B cell (primary cell): ENCODE measurements around the gene CHFR. TPM values are rescaled to one million over a fixed set of nuclear protein-coding genes. Genes with fewer than 3 reads are reported as not detected.
"Not testable (repeated sequence)": the region's sequence is repeated elsewhere in the genome, so short reads cannot be mapped to it uniquely, and the experiment has no call there.

Experiments
- ATAC-seq: fragments of 200-7000 bp; cut with Tn5 transposase; one replicate; pipeline ENCODE4 v1.10.0; 2021; ENCODE audit warnings: low read depth, mild to moderate bottlenecking, moderate number of reproducible peaks, moderate library complexity
- CTCF ChIA-PET: fragments of 350-600 bp; sonication (Branson Sonifier 250); formaldehyde crosslinking; loops from one replicate; lab custom pipeline; 2021; ENCODE audit warnings: antibody characterized with exemption, inconsistent platforms; lab: Charles Lee
- POLR2A ChIA-PET: fragments of 350-600 bp; sonication (Branson Sonifier 250); formaldehyde crosslinking; loops from one replicate; lab custom pipeline; 2021; ENCODE audit warnings: antibody characterized with exemption; lab: Charles Lee
- DNase-seq: peaks from one replicate; pipeline ENCODE4 v3.0.0; 2013
- H2AFZ ChIP-seq: 2 replicates; pipeline ENCODE4 v1.6.1; 2012; ENCODE audit warnings: mild to moderate bottlenecking, low read depth, low read length; ENCODE audit not compliant: insufficient read depth, poor library complexity, severe bottlenecking
- H3K27ac ChIP-seq, 2 donors: 1 replicate in 1 of 2; 2 replicates in 1 of 2; pipeline ENCODE4 v1.5.1; 2012 to 2013; ENCODE audit warnings: low read length in 2 of 2, mild to moderate bottlenecking in 2 of 2, moderate library complexity in 1 of 2
- H3K27me3 ChIP-seq, 4 experiments: fragments of 200-600 bp in 1 of 4; sonication (generic) in 1 of 4; replicated peaks in 1 of 4; 1 replicate in 2 of 4; 2 replicates in 2 of 4; pipeline versions ENCODE4 v1.6.1 to v1.7.0; 2013 to 2016; ENCODE audit warnings: low read length in 3 of 4, mild to moderate bottlenecking in 2 of 4, mixed read lengths in 1 of 4, moderate library complexity in 1 of 4; ENCODE audit not compliant: insufficient read depth in 4 of 4, control insufficient read depth in 3 of 4; ENCODE audit errors: control extremely low read depth in 1 of 4
- H3K36me3 ChIP-seq, 2 experiments: replicated peaks in 1 of 2; 1 replicate in 1 of 2; 2 replicates in 1 of 2; pipeline versions ENCODE4 v1.6.1 to v1.7.1; 2013; ENCODE audit warnings: low read length in 1 of 2; ENCODE audit not compliant: insufficient read depth in 2 of 2, control insufficient read depth in 1 of 2; ENCODE audit errors: control extremely low read depth in 1 of 2, extremely low read depth in 1 of 2
- H3K4me1 ChIP-seq, 2 donors: fragments of 200-600 bp in 1 of 2; sonication (generic) in 1 of 2; 1 replicate in 1 of 2; 2 replicates in 1 of 2; pipeline versions ENCODE4 v1.5.1 to v1.6.1; 2013 to 2017; ENCODE audit warnings: low read length in 2 of 2; ENCODE audit not compliant: control insufficient read depth in 2 of 2, insufficient read depth in 2 of 2
- H3K4me2 ChIP-seq: replicated peaks from 2 replicates; pipeline ENCODE3; 2012; ENCODE audit warnings: mild to moderate bottlenecking, low read depth, low read length; ENCODE audit not compliant: poor library complexity, severe bottlenecking
- H3K4me3 ChIP-seq, 5 experiments: fragments of 200-600 bp in 1 of 5; sonication (generic) in 1 of 5; 1 replicate in 3 of 5; 2 replicates in 2 of 5; pipeline versions ENCODE4 v1.5.1 to v1.7.0; 2011 to 2016; ENCODE audit warnings: low read length in 4 of 5, mild to moderate bottlenecking in 4 of 5, low read depth in 2 of 5, control low read depth in 1 of 5, moderate library complexity in 1 of 5; ENCODE audit not compliant: insufficient read depth in 1 of 5; ENCODE audit errors: control extremely low read depth in 1 of 5, extremely low read depth in 1 of 5
- H3K79me2 ChIP-seq: fragments of 200-600 bp; sonication (generic); one replicate; pipeline ENCODE4 v1.6.0; 2016; ENCODE audit warnings: low read length; ENCODE audit not compliant: control insufficient read depth, insufficient read depth
- H3K9ac ChIP-seq: fragments of 200-600 bp; sonication (generic); 2 replicates; pipeline ENCODE4 v1.6.1; 2017; ENCODE audit warnings: mild to moderate bottlenecking, low read length, moderate library complexity
- H3K9me3 ChIP-seq, 3 donors: one replicate each; pipeline versions ENCODE4 v1.6.1 to v1.7.1; 2013; ENCODE audit warnings: low read length in 2 of 3; ENCODE audit not compliant: control insufficient read depth in 2 of 3, insufficient read depth in 1 of 3; ENCODE audit errors: control extremely low read depth in 1 of 3
- H4K20me1 ChIP-seq: 2 replicates; pipeline ENCODE4 v1.6.0; 2012; ENCODE audit warnings: mild to moderate bottlenecking, low read length; ENCODE audit not compliant: insufficient read depth, control insufficient read depth, poor library complexity, severe bottlenecking
- H3K27ac Mint-ChIP-seq: one replicate; pipeline ENCODE4 v1.8.0; 2021; ENCODE audit warnings: mixed read lengths
- H3K27me3 Mint-ChIP-seq: one replicate; pipeline ENCODE4 v1.8.0; 2021; ENCODE audit warnings: mixed read lengths
- H3K4me1 Mint-ChIP-seq: one replicate; pipeline ENCODE4 v1.8.0; 2021; ENCODE audit warnings: mixed read lengths
- H3K4me3 Mint-ChIP-seq: one replicate; pipeline ENCODE4 v1.8.0; 2021; ENCODE audit warnings: mixed read lengths
- H3K9me3 Mint-ChIP-seq: one replicate; pipeline ENCODE4 v1.8.0; 2022; ENCODE audit warnings: mixed read lengths; ENCODE audit not compliant: insufficient read depth
- EZH2 ChIP-seq: IDR thresholded peaks from 2 replicates; pipeline ENCODE4 v1.6.1; 2012; ENCODE audit warnings: borderline replicate concordance, low read depth, mild to moderate bottlenecking, moderate library complexity, low read length; ENCODE audit not compliant: insufficient read depth, poor library complexity, severe bottlenecking
- WGBS: methylation state at CpG from one replicate; pipeline ENCODE4 v1.1.5; 2013; ENCODE audit warnings: missing lambda C conversion rate; ENCODE audit not compliant: insufficient coverage; 5-methylcytosine and 5-hydroxymethylcytosine counted together
- intact Hi-C: fragments of 100-400 bp; cut with micrococcal nuclease; formaldehyde crosslinking; loops from one replicate; pipeline ENCODE4 v1.10.0; 2022
- polyA minus RNA-seq: library from RNA; depleted of rRNA, polyadenylated mRNA; stranded (reverse); fragments of >200 nt; gene quantifications from 2 replicates; pipeline ENCODE4 v1.2.3, GENCODE V29; 2012
- polyA plus RNA-seq: library from polyadenylated mRNA; depleted of rRNA; stranded (reverse); fragments of >200 nt; gene quantifications from 2 replicates; pipeline ENCODE4 v1.2.3, GENCODE V29; 2012
- total RNA-seq, 2 donors: library from RNA; stranded (reverse); fragments of 120-200 nt in 1 of 2; gene quantifications; 1 replicate in 1 of 2; 2 replicates in 1 of 2; pipeline versions ENCODE4 v1.2.3 to v1.2.4, GENCODE V29; 2013 to 2022
- TF ChIP-seq, protein P1 (sequence below): fragments of 200-600 bp; IDR thresholded peaks from one replicate; pipeline ENCODE4 v1.8.0; 2022; ENCODE audit warnings: antibody characterized with exemption, mild to moderate bottlenecking

Gene CHFR, protein sequence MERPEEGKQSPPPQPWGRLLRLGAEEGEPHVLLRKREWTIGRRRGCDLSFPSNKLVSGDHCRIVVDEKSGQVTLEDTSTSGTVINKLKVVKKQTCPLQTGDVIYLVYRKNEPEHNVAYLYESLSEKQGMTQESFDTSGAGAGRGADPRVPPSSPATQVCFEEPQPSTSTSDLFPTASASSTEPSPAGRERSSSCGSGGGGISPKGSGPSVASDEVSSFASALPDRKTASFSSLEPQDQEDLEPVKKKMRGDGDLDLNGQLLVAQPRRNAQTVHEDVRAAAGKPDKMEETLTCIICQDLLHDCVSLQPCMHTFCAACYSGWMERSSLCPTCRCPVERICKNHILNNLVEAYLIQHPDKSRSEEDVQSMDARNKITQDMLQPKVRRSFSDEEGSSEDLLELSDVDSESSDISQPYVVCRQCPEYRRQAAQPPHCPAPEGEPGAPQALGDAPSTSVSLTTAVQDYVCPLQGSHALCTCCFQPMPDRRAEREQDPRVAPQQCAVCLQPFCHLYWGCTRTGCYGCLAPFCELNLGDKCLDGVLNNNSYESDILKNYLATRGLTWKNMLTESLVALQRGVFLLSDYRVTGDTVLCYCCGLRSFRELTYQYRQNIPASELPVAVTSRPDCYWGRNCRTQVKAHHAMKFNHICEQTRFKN
- total RNA-seq (92.5 and 105 TPM in 2 replicates), polyA plus RNA-seq (83.8 and 89.0 TPM in 2 replicates), polyA minus RNA-seq (38.0 and 65.7 TPM in 2 replicates)
- 40.3 TPM for total RNA-seq (2013)

DNA sequence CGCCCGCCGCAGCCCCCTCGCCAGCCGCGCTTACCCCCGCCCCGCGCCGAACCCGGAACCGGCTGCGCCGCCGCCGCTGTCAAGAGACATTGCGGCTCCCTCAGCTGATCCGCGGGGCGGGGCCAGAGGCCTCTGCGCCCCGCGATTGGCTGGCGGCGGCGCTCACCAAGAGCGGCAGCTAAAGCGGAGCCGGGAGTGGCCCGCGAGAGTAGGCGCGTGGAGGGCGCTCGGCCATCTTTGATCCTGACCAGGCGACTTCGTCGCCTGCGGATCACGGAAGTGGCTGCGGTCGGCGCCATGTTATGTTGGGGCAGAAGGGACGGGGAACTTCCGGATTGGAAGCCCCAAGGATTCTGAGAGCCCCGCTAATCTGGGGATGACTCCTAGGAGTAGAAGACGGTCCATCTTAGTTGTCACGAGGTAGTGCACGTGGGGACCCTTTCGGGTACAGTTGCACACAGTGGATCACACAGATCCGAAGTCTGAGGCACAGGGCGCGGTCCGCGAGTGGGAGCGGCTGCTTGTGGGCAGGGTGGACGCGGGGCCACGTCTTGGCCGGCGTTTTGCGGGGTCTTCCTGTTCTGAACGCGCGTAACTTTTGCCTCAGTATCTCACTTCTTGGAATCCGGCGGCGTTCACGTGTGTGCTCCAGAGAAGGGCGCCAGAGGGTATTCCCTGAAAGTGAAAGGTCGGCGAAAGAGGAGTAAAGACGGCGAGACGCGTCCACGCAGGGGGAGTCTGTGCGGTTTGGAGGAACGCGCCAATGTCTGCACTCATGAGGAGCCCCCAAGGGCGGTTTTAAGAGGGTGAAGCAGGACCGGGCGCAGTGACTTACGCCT, at the start of gene CHFR:
TSS of gene CHFR (minus strand) at position 93 of the 839 bp plus-strand sequence. CDS start 277 bp downstream, outside the sequence.
- no peaks in the 10 kb centered on the region for H3K9me3 Mint-ChIP-seq
- peaks cover 1 to 3% of the 10 kb centered on the region in 2 experiments for H3K36me3 ChIP-seq
- H3K27ac ChIP-seq = peak within 1 kb of the TSS; percentile 92 to 98
- intact Hi-C loops = loop anchor here (1.0 to 5.0 kb wide), 8 partner anchors 17 to 243 kb away; partner anchors contain the start of genes ANKLE2, POLE, PXMP2 and ZNF10
- H3K4me3 Mint-ChIP-seq = peak within 1 kb of the TSS; percentile 99
- 2% methylated on average over 81 of the region's 84 CpGs for WGBS
- H3K27me3 Mint-ChIP-seq = peaks cover 6% of the 10 kb centered on the region
- no peaks in the 10 kb centered on the region for H4K20me1 ChIP-seq
- H3K27ac Mint-ChIP-seq = peak within 1 kb of the TSS; percentile 100
- H3K4me3 ChIP-seq = peak within 1 kb of the TSS; percentile 69 to 90 (median 77)
- no peaks in the 10 kb centered on the region for H3K27me3 ChIP-seq
- DNase-seq = peak; percentile 98
- CTCF ChIA-PET = no interaction called here
- TF ChIP-seq, protein P1, sequence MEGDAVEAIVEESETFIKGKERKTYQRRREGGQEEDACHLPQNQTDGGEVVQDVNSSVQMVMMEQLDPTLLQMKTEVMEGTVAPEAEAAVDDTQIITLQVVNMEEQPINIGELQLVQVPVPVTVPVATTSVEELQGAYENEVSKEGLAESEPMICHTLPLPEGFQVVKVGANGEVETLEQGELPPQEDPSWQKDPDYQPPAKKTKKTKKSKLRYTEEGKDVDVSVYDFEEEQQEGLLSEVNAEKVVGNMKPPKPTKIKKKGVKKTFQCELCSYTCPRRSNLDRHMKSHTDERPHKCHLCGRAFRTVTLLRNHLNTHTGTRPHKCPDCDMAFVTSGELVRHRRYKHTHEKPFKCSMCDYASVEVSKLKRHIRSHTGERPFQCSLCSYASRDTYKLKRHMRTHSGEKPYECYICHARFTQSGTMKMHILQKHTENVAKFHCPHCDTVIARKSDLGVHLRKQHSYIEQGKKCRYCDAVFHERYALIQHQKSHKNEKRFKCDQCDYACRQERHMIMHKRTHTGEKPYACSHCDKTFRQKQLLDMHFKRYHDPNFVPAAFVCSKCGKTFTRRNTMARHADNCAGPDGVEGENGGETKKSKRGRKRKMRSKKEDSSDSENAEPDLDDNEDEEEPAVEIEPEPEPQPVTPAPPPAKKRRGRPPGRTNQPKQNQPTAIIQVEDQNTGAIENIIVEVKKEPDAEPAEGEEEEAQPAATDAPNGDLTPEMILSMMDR = no peak
- no peak for TF ChIP-seq EZH2
- peak within 1 kb of the TSS; percentile 91 for H2AFZ ChIP-seq
- peaks cover 0 to 10% (median 0%) of the 10 kb centered on the region in 3 donors for H3K9me3 ChIP-seq
- H3K4me1 ChIP-seq = peaks cover 11 to 16% of the 10 kb centered on the region in 2 donors
- POLR2A ChIA-PET = interaction anchor here (0.8 to 1.0 kb wide), 4 partner anchors 21 to 293 kb away, joined by 3 to 5 read pairs (median 4); partner anchors contain the start of gene ZNF268
- H3K9ac ChIP-seq = peak within 1 kb of the TSS; percentile 88
- H3K4me1 Mint-ChIP-seq = peaks cover 30% of the 10 kb centered on the region
- H3K4me2 ChIP-seq = peak within 1 kb of the TSS; percentile 82
- ATAC-seq = peak; percentile 98
- peaks cover 37% of the 10 kb centered on the region for H3K79me2 ChIP-seq

DNA sequence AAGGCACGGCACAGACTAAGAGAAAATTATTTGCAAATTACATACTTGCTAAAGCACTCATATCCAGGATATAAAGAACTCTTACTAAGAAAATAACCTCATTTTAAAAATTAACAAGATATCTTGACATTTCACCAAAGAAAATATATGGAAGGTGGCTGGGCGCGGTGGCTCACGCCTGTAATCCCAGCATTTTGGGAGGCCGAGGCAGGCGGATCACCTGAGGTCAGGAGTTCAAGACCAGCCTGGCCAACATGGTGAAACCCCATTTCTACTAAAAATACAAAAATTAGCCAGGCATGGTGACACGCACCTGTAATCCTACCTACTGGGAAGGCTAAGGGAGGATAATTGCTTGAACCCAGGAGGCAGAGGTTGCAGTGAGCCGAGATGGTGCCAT, 49.5 kb upstream of the CHFR start:
- peaks cover 0 to 71% (median 48%) of the 10 kb centered on the region in 3 donors for H3K9me3 ChIP-seq

More for the DNA sequence above, 49.5 kb upstream of the CHFR start:
- WGBS = 100% methylated on average over 1 of the region's 8 CpGs
- H3K4me2 ChIP-seq, ATAC-seq, DNase-seq, H3K27me3 ChIP-seq, H3K9ac ChIP-seq, H3K27me3 Mint-ChIP-seq, H3K4me1 ChIP-seq, CTCF ChIA-PET, intact Hi-C loops, H3K4me1 Mint-ChIP-seq, H3K4me3 ChIP-seq, H2AFZ ChIP-seq, H3K36me3 ChIP-seq, H3K27ac ChIP-seq, H3K79me2 ChIP-seq, POLR2A ChIA-PET, H4K20me1 ChIP-seq, H3K4me3 Mint-ChIP-seq, H3K27ac Mint-ChIP-seq: not testable (repeated sequence)
- peaks cover 31% of the 10 kb centered on the region for H3K9me3 Mint-ChIP-seq
